ENCODE measurements around the gene UCN.

DNA sequence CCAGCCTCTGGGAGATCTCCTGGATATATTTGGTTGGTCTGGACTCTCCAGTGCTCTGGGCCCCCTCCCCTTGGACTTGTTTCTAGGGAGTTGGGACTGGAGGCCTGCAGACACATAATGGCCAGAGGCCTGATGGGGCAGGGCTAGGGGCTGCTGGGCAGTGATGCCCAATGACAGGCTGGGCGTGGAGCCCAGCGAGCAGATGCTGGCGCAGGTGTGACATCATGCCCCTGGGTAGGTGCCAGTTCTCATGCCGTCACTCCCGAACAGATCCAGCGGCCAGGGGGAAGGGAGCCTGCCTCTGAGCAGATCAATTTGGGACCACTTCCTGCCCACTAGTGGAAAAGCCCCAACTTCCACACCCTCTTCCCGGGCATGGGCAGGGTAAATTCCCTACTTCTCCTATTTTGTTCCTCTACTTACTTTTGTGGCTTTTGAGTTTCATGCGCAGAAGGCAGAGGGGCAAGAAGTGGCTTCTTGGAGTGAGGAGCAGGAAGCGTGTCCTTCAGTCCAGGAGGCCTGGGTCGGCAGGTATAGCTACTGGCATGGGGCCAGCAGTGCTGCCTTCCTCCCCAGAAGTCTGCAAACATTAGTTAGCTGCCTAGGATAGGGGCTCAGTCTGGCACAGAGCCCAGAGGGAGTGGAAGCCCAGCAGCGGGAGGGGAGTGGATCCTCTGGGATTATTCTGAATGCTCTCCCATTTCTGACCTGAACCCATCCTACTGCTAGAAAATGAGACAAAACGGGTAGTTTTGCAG lies 8.6 kb upstream of the UCN start:
- TF ChIP-seq ZNF274 (IDR thresholded peaks at IDR 0.05; ENCODE audit: low read depth, low read length) (no peak), YY1 (IDR thresholded peaks at IDR 0.05; ENCODE audit: insufficient read depth, insufficient read length) (no peak), SUZ12 (IDR thresholded peaks at IDR 0.05; ENCODE audit: extremely low read depth, insufficient read depth, insufficient read length) (no peak)

Data from NT2/D1 (cell line).